ENCODE results near the gene POLN. TPM values are rescaled to one million over a fixed set of nuclear protein-coding genes. Genes with fewer than 3 reads are reported as not detected.

Gene POLN
- total RNA-seq, 2 experiments from 2014 or later, result 0.92 to 1.0 TPM

DNA sequence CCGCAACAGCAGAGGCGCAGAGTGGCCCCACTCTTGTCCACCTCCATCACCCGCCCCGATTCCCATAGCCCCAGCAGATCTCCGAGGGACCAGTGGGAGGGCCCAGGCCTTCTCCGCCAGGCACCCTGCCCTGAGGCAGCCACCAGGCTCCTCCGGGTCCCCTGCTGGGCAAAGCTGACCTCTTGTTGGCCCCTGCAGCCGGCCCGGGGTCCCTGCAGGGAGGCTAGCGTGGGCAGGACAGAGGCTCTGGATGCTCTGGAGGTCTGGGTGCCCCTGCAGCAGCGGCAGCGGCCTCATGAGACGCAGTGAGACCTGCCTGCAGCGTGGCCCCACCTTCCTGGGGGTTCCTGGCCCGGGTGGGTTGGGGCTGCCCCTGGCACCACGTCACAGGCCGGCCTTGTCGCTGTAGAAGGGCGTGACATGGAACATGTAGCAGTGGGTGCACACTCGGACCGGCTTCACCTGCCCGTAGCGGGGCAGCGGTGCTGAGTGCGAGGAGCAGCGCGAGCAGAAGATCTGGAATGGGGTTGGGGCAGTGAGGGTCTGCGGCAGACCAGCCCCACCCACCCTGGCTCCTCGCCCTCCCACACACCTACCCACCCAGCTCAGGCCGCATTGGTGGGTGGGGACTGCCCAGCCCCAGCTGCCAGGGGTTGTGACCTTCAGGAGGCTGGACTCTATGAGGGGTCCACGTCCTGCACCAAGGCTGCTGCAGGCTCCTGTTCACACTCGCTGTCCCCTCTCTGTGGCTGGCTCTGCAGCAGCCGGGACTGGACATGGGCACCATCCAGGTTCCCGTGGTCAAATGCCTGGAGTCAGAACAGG is 28.6 kb upstream of the POLN start:
- Mint-ChIP-seq H3K4me1 (no peaks in the 10 kb centered on the region), H3K27ac (no peak overlapping the region), H3K36me3 (no peaks in the 10 kb centered on the region), H3K27me3 (no peaks in the 10 kb centered on the region), H3K4me3 (no peak overlapping the region), H3K9me3 (no peaks in the 10 kb centered on the region)
- no peak for DNase-seq

DNA sequence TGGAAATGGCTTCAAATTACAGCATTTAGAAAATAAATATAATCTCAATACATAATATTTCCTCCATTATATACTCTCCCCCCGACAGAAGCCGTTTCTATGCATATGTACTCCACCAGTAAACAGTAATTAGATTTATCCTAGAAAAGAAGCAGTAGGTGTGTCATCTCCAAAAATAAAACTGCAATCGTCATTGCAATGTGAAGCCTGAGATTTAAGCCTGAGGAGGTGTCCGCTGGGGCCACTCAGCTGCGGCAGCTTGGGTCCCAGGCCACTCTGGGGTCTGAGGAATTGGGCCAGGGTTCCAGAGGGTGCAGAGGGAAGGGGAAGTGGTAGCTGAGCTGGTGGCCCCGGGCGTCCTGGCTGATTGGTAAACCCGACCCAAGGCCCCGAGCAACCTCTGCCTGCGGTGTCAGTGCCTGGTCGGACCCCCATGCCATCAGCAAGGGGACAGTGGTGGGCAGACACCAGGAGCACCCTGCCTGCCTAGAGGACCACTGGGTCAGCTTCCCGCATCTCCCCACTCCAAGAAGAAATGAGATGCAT is 27.8 kb upstream of the POLN start:
- H3K9me3 Mint-ChIP-seq, result no peaks in the 10 kb centered on the region
- H3K4me1 Mint-ChIP-seq, result no peaks in the 10 kb centered on the region
- DNase-seq, result no peak
- H3K4me3 Mint-ChIP-seq, result no peak overlapping the region
- no peak overlapping the region for H3K27ac Mint-ChIP-seq
- no peaks in the 10 kb centered on the region for H3K36me3 Mint-ChIP-seq
- H3K27me3 Mint-ChIP-seq, result no peaks in the 10 kb centered on the region

DNA sequence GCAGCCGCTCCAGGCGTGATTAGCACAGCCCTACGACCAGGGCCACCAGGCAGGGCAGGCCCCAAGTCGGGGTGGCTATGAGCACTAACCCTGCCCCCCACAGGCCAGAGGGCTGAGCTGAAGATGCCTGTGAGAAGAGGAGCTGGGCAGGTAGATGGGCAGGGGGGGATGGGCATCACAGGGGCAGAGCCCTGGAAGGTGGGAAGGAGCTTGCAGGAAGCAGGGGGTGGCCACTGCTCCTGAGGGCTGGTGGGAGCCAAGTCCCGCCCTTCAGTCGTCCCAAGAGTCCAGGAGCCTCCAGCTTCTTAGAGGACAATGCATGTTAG is 27.2 kb upstream of the POLN start:
- no peak overlapping the region for H3K27ac Mint-ChIP-seq

DNA sequence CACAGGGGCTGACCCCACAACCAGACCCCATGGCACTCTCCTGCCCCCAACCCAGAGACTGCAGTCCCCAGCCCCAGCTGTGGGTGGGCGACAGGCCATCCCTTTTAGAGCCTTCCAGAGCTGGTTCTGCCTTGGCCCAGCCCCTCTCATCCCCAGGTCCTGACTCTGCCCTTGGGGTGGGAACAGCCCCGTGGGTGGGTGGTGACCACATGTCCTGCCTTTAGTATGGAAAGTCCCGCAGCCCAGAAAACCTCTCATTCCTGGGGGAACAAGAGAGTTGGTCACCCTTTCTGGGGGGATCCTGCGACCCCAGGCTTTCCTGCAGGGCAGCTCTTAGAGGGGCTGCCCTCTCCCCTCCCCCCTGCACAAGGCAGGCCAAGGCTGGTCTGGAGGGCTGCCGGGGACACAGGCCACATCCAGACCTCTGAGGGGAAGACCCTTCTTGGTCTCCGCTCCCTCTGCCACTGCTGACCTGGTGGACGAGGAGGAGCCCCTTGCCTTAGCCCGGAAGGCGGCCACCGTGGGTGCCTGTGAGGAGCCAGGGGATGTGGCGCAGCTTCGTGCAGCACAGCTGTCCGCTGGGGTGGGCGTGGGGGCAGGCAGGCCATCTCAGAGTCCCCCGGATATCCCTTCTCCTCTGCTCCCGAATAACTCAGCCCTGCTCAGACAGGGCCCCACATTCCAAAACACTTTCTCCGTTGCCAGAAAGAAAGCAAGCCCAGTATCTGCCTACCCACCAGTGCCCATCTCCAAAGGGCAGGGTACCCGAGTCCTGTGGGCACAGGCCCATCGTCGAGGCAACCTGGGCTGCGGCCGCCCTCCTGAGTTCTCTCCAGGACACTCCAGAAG is 26.7 kb upstream of the POLN start:
- Mint-ChIP-seq H3K27me3 (no peaks in the 10 kb centered on the region), H3K36me3 (no peaks in the 10 kb centered on the region), H3K27ac (no peak overlapping the region), H3K4me1 (no peaks in the 10 kb centered on the region), H3K9me3 (no peaks in the 10 kb centered on the region), H3K4me3 (no peak overlapping the region)
- no peak for DNase-seq

More for the DNA sequence above, 27.2 kb upstream of the POLN start:
- Mint-ChIP-seq H3K4me1 (no peaks in the 10 kb centered on the region), H3K27me3 (no peaks in the 10 kb centered on the region), H3K9me3 (no peaks in the 10 kb centered on the region), H3K4me3 (no peak overlapping the region), H3K36me3 (no peaks in the 10 kb centered on the region)
- DNase-seq, result no peak

DNA sequence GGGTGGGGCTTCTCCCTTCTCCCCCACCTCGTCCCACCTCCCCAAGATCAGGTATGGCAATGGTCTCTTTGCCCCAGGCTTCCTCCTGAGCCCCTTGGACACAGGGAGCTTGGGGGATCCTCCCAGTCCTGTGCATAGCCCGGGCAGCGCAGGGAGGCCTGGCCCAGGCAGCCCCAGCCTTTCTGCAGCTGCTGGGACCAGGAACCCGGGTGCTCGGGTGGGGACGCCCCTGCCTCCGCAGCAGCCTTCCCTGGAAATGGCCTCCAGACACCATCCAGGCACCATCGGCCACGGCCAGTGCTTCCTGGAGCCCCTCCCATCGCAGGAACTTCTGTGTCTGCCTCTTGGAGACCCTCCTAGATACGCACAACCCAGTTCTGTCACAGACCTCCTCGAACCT is 25.9 kb upstream of the POLN start:
- Mint-ChIP-seq H3K4me1 (peaks cover 1% of the 10 kb centered on the region), H3K4me3 (no peak overlapping the region), H3K36me3 (no peaks in the 10 kb centered on the region), H3K27me3 (no peaks in the 10 kb centered on the region), H3K9me3 (no peaks in the 10 kb centered on the region), H3K27ac (no peak overlapping the region)
- no peak for DNase-seq

DNA sequence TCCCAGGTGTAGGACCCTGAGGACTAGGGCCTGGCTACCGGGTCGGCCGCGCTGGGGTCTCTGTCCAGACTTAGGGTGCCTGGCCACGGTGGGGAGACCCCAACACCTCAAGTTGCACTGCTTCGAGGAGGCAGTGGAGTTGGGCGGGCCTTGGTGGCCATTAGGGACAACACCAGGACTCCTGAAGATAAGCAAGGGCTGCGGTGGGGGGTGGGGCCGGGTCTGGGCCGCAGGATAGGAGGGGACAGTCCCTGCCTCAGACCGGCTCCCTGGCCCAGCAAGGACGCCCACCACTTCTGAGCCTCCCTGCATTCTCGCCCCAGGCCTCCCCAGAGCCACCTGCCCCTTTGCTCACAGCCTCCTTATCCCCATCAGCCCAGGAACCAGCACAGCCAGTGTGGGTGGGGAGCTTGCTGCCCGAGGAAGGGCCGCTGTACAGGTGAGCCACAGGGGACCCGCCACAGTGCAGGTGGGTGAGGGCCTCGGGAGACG is 25.4 kb upstream of the POLN start:
- H3K4me3 Mint-ChIP-seq, result no peak overlapping the region
- peaks cover 1% of the 10 kb centered on the region for H3K4me1 Mint-ChIP-seq
- DNase-seq, result no peak
- no peaks in the 10 kb centered on the region for H3K36me3 Mint-ChIP-seq
- H3K9me3 Mint-ChIP-seq, result no peaks in the 10 kb centered on the region
- no peaks in the 10 kb centered on the region for H3K27me3 Mint-ChIP-seq
- H3K27ac Mint-ChIP-seq, result no peak overlapping the region

DNA sequence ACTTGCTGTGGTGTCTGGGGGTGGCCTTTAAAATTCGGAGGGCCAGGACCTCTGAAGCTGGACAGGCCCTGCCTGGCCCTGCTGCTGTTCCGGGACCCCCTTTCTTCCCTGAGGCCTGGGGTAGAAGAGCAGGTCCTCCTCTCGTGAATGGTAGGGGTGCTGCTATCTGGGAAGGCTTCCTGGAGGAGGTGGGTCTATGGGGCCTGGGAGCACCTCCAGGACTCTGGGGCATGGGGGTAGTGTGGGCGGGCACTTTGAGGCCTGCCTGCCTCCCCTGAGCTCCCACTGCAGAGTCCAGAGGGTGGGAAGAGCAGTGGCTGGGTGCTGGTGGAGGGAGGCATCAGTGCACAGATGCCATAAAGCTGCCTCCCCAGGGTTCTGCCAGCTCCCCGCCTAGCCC is 24.9 kb upstream of the POLN start:
- H3K4me1 Mint-ChIP-seq, result peaks cover 1% of the 10 kb centered on the region
- no peaks in the 10 kb centered on the region for H3K36me3 Mint-ChIP-seq
- H3K4me3 Mint-ChIP-seq, result no peak overlapping the region
- no peak overlapping the region for H3K27ac Mint-ChIP-seq
- H3K27me3 Mint-ChIP-seq, result no peaks in the 10 kb centered on the region
- H3K9me3 Mint-ChIP-seq, result no peaks in the 10 kb centered on the region
- DNase-seq, result no peak

DNA sequence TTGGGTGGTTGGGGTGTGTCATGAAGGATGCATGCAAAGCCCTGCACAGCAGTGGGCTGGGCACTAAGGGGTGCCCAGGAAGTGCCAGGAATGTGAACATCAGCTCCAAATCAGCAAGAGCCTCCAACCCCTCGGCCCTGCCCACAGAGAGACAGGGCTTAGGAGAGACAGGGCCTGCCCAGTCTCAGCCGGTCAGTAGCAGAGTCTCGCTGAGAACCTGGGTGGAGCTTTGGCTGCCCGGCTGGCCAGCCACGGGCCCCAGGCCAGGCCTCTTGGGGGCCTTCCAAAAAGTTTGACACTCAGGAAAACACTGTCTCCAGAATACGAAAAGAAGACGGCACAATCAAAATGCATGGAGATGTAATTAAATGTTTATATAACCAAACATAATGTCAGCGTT is 24.3 kb upstream of the POLN start:
- H3K27me3 Mint-ChIP-seq, result no peaks in the 10 kb centered on the region
- no peaks in the 10 kb centered on the region for H3K9me3 Mint-ChIP-seq
- H3K4me3 Mint-ChIP-seq, result no peak overlapping the region
- H3K27ac Mint-ChIP-seq, result no peak overlapping the region
- H3K36me3 Mint-ChIP-seq, result no peaks in the 10 kb centered on the region
- peaks cover 1% of the 10 kb centered on the region for H3K4me1 Mint-ChIP-seq
- DNase-seq, result no peak

DNA sequence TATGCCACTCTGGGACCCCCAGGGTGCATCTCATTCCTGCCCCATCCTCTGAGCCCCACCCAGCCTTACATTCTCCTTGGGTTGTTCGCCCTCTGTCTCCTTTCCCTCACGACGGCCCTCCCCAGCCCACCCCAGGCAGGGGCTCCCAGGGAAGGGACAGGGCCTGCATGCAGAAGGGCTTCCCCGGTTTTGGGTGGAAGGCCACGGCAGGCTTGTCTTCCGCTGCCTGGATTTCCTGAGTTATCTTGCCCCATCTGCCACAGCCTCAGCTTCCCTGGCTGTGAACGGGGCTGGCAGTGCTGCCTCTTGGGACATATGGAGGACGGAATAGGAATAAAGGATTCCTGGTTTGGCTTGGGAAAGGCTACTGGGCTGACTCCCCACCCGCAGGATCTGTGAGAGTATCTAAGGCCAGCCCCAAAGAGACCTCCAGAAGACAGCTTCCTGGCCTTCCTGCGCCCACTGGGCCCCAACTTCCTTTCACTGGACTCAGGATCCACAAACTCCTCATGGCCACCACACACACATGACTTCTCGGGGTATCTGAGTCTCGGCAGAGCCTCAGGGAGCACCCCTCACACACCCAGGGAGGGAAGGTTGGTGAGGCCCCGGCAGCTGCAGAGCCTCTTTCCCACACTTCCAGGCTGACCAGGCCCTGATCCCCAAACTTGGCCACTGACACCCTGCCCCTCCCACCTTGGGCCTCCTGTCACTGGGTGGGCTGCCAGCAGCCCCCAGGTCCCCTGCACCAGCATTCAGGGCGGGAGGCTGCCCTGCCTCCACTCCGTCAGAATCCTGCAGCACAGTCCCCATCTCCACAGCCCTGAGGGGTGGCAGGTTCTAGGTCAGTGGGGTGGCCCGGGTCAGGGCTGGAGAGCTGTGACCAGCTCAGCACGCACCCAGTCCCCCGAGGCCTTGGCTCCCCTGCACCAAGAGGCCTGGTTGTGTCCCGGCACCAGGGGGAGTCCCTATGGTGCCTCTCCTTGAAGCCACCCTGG is 23.5 kb upstream of the POLN start:
- Mint-ChIP-seq H3K27me3 (no peaks in the 10 kb centered on the region), H3K4me3 (no peak overlapping the region), H3K27ac (no peak overlapping the region), H3K4me1 (peaks cover 1% of the 10 kb centered on the region), H3K9me3 (no peaks in the 10 kb centered on the region), H3K36me3 (no peaks in the 10 kb centered on the region)
- DNase-seq, result no peak

DNA sequence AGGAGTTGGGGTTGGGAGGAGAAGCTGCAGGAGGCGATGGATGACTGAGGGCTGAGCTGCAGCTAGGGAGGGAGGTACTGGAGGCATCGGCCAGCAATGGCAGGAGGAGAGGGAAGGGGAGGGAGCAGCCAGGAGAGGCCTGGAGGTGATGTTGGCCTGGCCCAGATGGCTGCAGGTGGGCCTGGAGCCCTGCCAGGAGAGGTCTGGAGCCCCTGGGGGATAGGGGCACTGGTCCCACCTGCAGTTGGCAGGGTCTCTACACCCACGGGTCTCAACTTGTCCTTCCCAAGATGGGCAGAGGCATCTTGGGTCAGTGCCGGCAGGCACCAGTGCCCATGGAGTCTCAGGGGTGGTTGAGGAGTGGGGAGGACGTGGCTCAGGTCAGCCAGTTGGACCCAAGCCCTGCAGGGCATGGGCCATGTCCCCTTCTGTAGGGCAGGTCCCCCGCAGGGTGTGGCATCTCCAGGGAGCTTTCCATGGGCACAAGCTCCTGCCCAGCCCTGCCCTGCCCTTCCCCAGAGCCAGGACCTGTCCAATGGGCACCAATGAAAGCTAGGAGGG is 22.6 kb upstream of the POLN start:
- no peak for DNase-seq
- no peaks in the 10 kb centered on the region for H3K36me3 Mint-ChIP-seq

DNA sequence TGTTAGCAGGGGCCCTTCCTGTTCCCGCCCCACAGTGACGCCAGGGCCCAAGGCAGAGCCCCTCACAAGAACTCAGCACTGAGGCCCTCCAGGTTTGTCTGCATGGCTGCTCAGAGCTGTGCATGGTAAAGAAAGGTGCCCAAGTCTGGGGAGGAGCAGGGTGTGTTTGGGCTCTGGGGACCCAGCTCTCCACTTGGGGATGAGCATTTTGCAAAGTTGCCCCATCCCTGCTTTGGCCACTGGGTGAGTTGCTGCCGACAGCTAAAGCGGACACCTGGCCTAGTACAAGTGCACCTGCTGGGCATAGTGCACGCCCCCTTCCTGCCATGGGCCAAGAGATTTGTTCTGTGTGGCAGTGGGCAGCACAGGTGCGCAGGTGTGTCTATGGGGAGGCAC is 22.0 kb upstream of the POLN start:
- H3K9me3 Mint-ChIP-seq, result no peaks in the 10 kb centered on the region
- H3K4me3 Mint-ChIP-seq, result no peak overlapping the region
- peaks cover 1% of the 10 kb centered on the region for H3K4me1 Mint-ChIP-seq
- no peaks in the 10 kb centered on the region for H3K27me3 Mint-ChIP-seq
- H3K36me3 Mint-ChIP-seq, result no peaks in the 10 kb centered on the region
- no peak overlapping the region for H3K27ac Mint-ChIP-seq
- no peak for DNase-seq

More for the DNA sequence above, 22.6 kb upstream of the POLN start:
- Mint-ChIP-seq H3K27ac (no peak overlapping the region), H3K27me3 (no peaks in the 10 kb centered on the region), H3K9me3 (no peaks in the 10 kb centered on the region), H3K4me3 (no peak overlapping the region), H3K4me1 (peaks cover 1% of the 10 kb centered on the region)

DNA sequence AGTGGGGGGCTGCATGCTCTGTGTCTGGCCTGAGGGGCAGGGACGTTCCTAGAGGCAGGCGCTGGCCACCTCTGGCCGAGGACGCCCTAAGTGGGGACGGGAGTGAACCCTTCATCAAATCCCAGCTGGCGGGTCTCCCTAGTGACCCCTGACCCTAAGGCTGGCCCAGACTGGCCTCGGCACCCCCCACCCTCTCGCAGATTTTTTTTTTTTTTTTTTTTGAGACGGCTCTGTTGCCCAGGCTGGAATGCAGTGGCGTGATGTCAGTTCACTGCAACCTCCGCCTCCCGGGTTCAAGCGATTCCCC is 21.0 kb upstream of the POLN start:
- DNase-seq, result no peak
- no peaks in the 10 kb centered on the region for H3K36me3 Mint-ChIP-seq
- H3K27ac Mint-ChIP-seq, result peak overlapping the region; percentile 62

DNA sequence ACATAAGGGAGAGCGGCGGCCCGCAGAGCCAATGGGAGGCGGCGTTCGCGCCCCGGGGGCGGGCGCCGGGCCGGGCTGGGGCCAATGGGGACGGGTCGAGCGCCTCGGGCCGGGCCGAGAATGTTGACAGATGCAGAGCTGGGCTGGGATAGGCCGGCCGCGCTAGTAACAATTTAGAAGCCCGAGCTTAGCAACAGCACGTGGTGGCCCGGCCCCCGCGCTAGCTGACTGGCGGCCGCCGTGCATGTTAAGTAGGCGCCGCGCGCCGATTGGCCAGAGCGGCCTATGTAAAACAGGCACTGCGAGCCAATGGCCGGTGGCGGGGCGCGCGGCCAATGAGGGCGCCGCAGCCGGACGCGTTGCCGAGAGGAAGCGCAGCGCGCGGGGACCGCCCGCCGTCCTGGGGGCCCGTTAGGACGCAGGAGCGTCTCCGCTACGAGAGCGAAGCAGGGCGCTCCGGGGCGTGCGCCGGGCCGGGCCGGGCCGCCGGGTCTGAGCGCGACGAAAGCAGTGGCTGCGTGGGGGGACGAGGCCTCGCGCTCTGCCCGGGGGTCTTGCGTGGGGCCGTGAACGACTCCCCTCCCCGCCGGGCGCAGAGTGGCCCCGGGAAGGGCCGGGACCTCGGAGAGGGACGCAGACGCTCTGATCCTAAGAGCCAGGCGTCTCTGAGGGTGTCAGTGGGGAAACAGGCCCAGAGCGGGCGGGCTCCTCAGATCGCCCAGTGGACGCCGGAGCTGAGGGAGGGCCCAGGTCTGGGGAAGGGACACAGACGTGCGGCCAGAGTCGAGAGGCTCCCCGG is 20.4 kb upstream of the POLN start:
- no peaks in the 10 kb centered on the region for H3K9me3 Mint-ChIP-seq
- H3K36me3 Mint-ChIP-seq, result no peaks in the 10 kb centered on the region
- peaks cover 1% of the 10 kb centered on the region for H3K4me1 Mint-ChIP-seq
- peak overlapping the region; percentile 67 for H3K4me3 Mint-ChIP-seq
- H3K27me3 Mint-ChIP-seq, result no peaks in the 10 kb centered on the region
- peak overlapping the region; percentile 62 for H3K27ac Mint-ChIP-seq
- peak; percentile 99 for DNase-seq

More for the DNA sequence above, 21.0 kb upstream of the POLN start:
- Mint-ChIP-seq H3K27me3 (no peaks in the 10 kb centered on the region), H3K4me1 (peaks cover 1% of the 10 kb centered on the region), H3K9me3 (no peaks in the 10 kb centered on the region), H3K4me3 (peak overlapping the region; percentile 50)

DNA sequence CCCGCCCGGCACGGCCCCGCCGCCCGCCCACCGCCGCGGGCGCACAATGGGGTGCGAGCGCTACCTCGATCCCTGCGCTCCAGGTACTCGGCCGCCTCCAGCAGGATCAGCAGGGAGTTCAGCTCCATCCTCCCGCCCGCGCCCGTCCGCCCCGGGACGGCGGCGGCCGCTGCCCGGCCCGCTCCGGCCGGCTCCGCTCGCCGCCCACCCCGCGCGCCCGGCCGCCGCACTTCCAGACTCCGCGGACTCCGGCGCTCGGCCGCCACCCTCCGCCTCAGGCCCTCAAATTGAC is 19.9 kb upstream of the POLN start, which contains the start of gene MXD4:
MXD4 (minus strand) TSS at position 257 of the 292 bp plus-strand sequence; CDS start at position 128, 129 bp downstream.
- Mint-ChIP-seq H3K27me3 (no peaks in the 10 kb centered on the region), H3K9me3 (no peaks in the 10 kb centered on the region), H3K4me1 (peaks cover 1% of the 10 kb centered on the region)

More for the DNA sequence above, 19.9 kb upstream of the POLN start, which contains the start of gene MXD4:
- no peaks in the 10 kb centered on the region for H3K36me3 Mint-ChIP-seq
- H3K4me3 Mint-ChIP-seq, result peak within 1 kb of the TSS; percentile 67
- H3K27ac Mint-ChIP-seq, result peak within 1 kb of the TSS; percentile 62
- no peak for DNase-seq
